HG03196 (cell line): ENCODE results near the gene ALMS1.
"Not testable (repeated sequence)": the region's sequence is repeated elsewhere in the genome, so short reads cannot be mapped to it uniquely, and the experiment has no call there.

Source experiments
- ATAC-seq: cut with Tn5 transposase; IDR thresholded peaks from one replicate; pipeline ENCODE4 v1.9.1; 2021; ENCODE audit not compliant: unreplicated experiment

The ALMS1 gene

GRCh38 chr2:73610111-73610510 is 224.5 kb downstream of the ALMS1 start:
- no peak for ATAC-seq

- ATAC-seq, result no peak
Observed at GRCh38 chr2:73611193-73611592, 225.6 kb downstream of the ALMS1 start.

GRCh38 chr2:73611867-73612266 is 226.2 kb downstream of the ALMS1 start:
- ATAC-seq, result no peak

- ATAC-seq, result no peak
Observed at GRCh38 chr2:73614105-73614504, 228.5 kb downstream of the ALMS1 start.

GRCh38 chr2:73614997-73615396 is 229.4 kb downstream of the ALMS1 start:
- no peak for ATAC-seq

GRCh38 chr2:73619925-73620324 is 234.3 kb downstream of the ALMS1 start:
- not testable (repeated sequence) for ATAC-seq

GRCh38 chr2:73624036-73624435 is 238.4 kb downstream of the ALMS1 start:
- not testable (repeated sequence) for ATAC-seq

GRCh38 chr2:73624625-73625024 is 239.0 kb downstream of the ALMS1 start:
- not testable (repeated sequence) for ATAC-seq

- not testable (repeated sequence) for ATAC-seq
Observed at GRCh38 chr2:73626237-73626636, 240.6 kb downstream of the ALMS1 start.

- ATAC-seq, result not testable (repeated sequence)
Observed at GRCh38 chr2:73628493-73628892, 242.9 kb downstream of the ALMS1 start.

- ATAC-seq, result not testable (repeated sequence)
Observed at GRCh38 chr2:73630662-73631266, 245.1 kb downstream of the ALMS1 start.

- not testable (repeated sequence) for ATAC-seq
Observed at GRCh38 chr2:73636977-73637376, 251.3 kb downstream of the ALMS1 start.

GRCh38 chr2:73638429-73638828 is 252.8 kb downstream of the ALMS1 start:
- no peak for ATAC-seq

GRCh38 chr2:73640511-73640911 is 254.9 kb downstream of the ALMS1 start:
- no peak for ATAC-seq

GRCh38 chr2:73640946-73641766 is 255.5 kb downstream of the ALMS1 start:
- ATAC-seq, result no peak

GRCh38 chr2:73641767-73642062 is 256.1 kb downstream of the ALMS1 start:
- ATAC-seq, result no peak

GRCh38 chr2:73642338-73643018 is 256.8 kb downstream of the ALMS1 start, which contains the start of gene NAT8:
TSS of gene NAT8 (minus strand) at chr2:73642422. CDS start at chr2:73641628, 794 bp downstream.
- no peak for ATAC-seq

- ATAC-seq, result not testable (repeated sequence)
Observed at GRCh38 chr2:73647690-73648089, 262.1 kb downstream of the ALMS1 start.

- ATAC-seq, result no peak
Observed at GRCh38 chr2:73651591-73652230, 266.1 kb downstream of the ALMS1 start.

- ATAC-seq, result no peak
Observed at GRCh38 chr2:73652348-73652747, 266.7 kb downstream of the ALMS1 start.

- ATAC-seq, result no peak
Observed at GRCh38 chr2:73654175-73654574, 268.5 kb downstream of the ALMS1 start.
